ENCODE data around the gene FILIP1L. TPM values are rescaled to one million over a fixed set of nuclear protein-coding genes. Genes with fewer than 3 reads are reported as not detected.
"Not testable (repeated sequence)": the region's sequence is repeated elsewhere in the genome, so short reads cannot be mapped to it uniquely, and the experiment has no call there.

Gene FILIP1L
- total and polyA plus RNA-seq, 2 donors: 75.1 to 103 TPM

GRCh38 chr3:100100425-100100824 is 13.9 kb downstream of the FILIP1L start:
- Histone ChIP-seq H3K36me3 (ENCODE audit: insufficient read depth) (no peaks in the 10 kb centered on the region), H3K27ac (ENCODE audit: low read depth) (no peak overlapping the region), H3K4me3 (ENCODE audit: low read depth, low read length) (no peak overlapping the region), H3K4me1 (ENCODE audit: insufficient read depth) (no peaks in the 10 kb centered on the region)
- WGBS: 98% methylated on average over 2 of the region's 2 CpGs
- no peak for DNase-seq (ENCODE audit: extremely low spot score)

- H3K27ac ChIP-seq (ENCODE audit: low read depth): no peak overlapping the region
- H3K4me1 ChIP-seq (ENCODE audit: insufficient read depth): no peaks in the 10 kb centered on the region
Measured at GRCh38 chr3:100099621-100100020, 14.7 kb downstream of the FILIP1L start.

GRCh38 chr3:100098784-100099070 is 15.6 kb downstream of the FILIP1L start:
- DNase-seq (ENCODE audit: extremely low spot score): no peak

More at GRCh38 chr3:100099621-100100020, 14.7 kb downstream of the FILIP1L start:
- DNase-seq (ENCODE audit: extremely low spot score): no peak
- H3K36me3 ChIP-seq (ENCODE audit: insufficient read depth): no peaks in the 10 kb centered on the region
- H3K4me3 ChIP-seq (ENCODE audit: low read depth, low read length): no peak overlapping the region
- 62% methylated on average over 2 of the region's 2 CpGs for WGBS

GRCh38 chr3:100097919-100098783 is 16.1 kb downstream of the FILIP1L start:
- DNase-seq (ENCODE audit: extremely low spot score): no peak
- Histone ChIP-seq H3K36me3 (ENCODE audit: insufficient read depth) (no peaks in the 10 kb centered on the region), H3K27ac (ENCODE audit: low read depth) (peak overlapping the region; percentile 10), H3K4me3 (ENCODE audit: low read depth, low read length) (no peak overlapping the region), H3K4me1 (ENCODE audit: insufficient read depth) (no peaks in the 10 kb centered on the region)
- 49% methylated on average over 6 of the region's 6 CpGs for WGBS

More at GRCh38 chr3:100098784-100099070, 15.6 kb downstream of the FILIP1L start:
- Histone ChIP-seq H3K27ac (ENCODE audit: low read depth) (no peak overlapping the region), H3K36me3 (ENCODE audit: insufficient read depth) (no peaks in the 10 kb centered on the region), H3K4me3 (ENCODE audit: low read depth, low read length) (no peak overlapping the region), H3K4me1 (ENCODE audit: insufficient read depth) (no peaks in the 10 kb centered on the region)

GRCh38 chr3:100096866-100097265 is 17.4 kb downstream of the FILIP1L start:
- DNase-seq (ENCODE audit: extremely low spot score): no peak
- H3K4me3 ChIP-seq (ENCODE audit: low read depth, low read length): no peak overlapping the region
- no peaks in the 10 kb centered on the region for H3K36me3 ChIP-seq (ENCODE audit: insufficient read depth)
- 90% methylated on average over 2 of the region's 2 CpGs for WGBS
- H3K4me1 ChIP-seq (ENCODE audit: insufficient read depth): no peaks in the 10 kb centered on the region
- no peak overlapping the region for H3K27ac ChIP-seq (ENCODE audit: low read depth)

GRCh38 chr3:100096286-100096685 is 18.0 kb downstream of the FILIP1L start:
- not testable (repeated sequence) for H3K4me1 ChIP-seq (ENCODE audit: insufficient read depth); DNase-seq (ENCODE audit: extremely low spot score); H3K27ac ChIP-seq (ENCODE audit: low read depth); H3K36me3 ChIP-seq (ENCODE audit: insufficient read depth); H3K4me3 ChIP-seq (ENCODE audit: low read depth, low read length)
- WGBS: 97% methylated on average over 1 of the region's 1 CpG

GRCh38 chr3:100093831-100094230 is 20.5 kb downstream of the FILIP1L start:
- H3K27ac ChIP-seq (ENCODE audit: low read depth): no peak overlapping the region
- no peak overlapping the region for H3K4me3 ChIP-seq (ENCODE audit: low read depth, low read length)
- H3K4me1 ChIP-seq (ENCODE audit: insufficient read depth): no peaks in the 10 kb centered on the region
- WGBS: 99% methylated on average over 1 of the region's 1 CpG
- no peaks in the 10 kb centered on the region for H3K36me3 ChIP-seq (ENCODE audit: insufficient read depth)
- DNase-seq (ENCODE audit: extremely low spot score): no peak

GRCh38 chr3:100090669-100091005 is 23.7 kb downstream of the FILIP1L start:
- no peak for DNase-seq (ENCODE audit: extremely low spot score)
- Histone ChIP-seq H3K4me3 (ENCODE audit: low read depth, low read length) (no peak overlapping the region), H3K4me1 (ENCODE audit: insufficient read depth) (no peaks in the 10 kb centered on the region), H3K36me3 (ENCODE audit: insufficient read depth) (no peaks in the 10 kb centered on the region), H3K27ac (ENCODE audit: low read depth) (no peak overlapping the region)

- no peak overlapping the region for H3K4me3 ChIP-seq (ENCODE audit: low read depth, low read length)
- no peaks in the 10 kb centered on the region for H3K4me1 ChIP-seq (ENCODE audit: insufficient read depth)
- WGBS: 76% methylated on average over 7 of the region's 7 CpGs
- H3K27ac ChIP-seq (ENCODE audit: low read depth): no peak overlapping the region
- no peaks in the 10 kb centered on the region for H3K36me3 ChIP-seq (ENCODE audit: insufficient read depth)
- no peak for DNase-seq (ENCODE audit: extremely low spot score)
Measured at GRCh38 chr3:100089812-100090668, 24.3 kb downstream of the FILIP1L start.

GRCh38 chr3:100088735-100089368 is 25.4 kb downstream of the FILIP1L start:
- Histone ChIP-seq H3K4me1 (ENCODE audit: insufficient read depth) (no peaks in the 10 kb centered on the region), H3K4me3 (ENCODE audit: low read depth, low read length) (no peak overlapping the region), H3K36me3 (ENCODE audit: insufficient read depth) (no peaks in the 10 kb centered on the region), H3K27ac (ENCODE audit: low read depth) (no peak overlapping the region)
- WGBS: 68% methylated on average over 2 of the region's 2 CpGs
- no peak for DNase-seq (ENCODE audit: extremely low spot score)

GRCh38 chr3:100087198-100087597 is 27.1 kb downstream of the FILIP1L start:
- Histone ChIP-seq H3K4me3 (ENCODE audit: low read depth, low read length) (no peak overlapping the region), H3K36me3 (ENCODE audit: insufficient read depth) (no peaks in the 10 kb centered on the region), H3K4me1 (ENCODE audit: insufficient read depth) (no peaks in the 10 kb centered on the region), H3K27ac (ENCODE audit: low read depth) (peak overlapping the region; percentile 0)
- no peak for DNase-seq (ENCODE audit: extremely low spot score)

- H3K36me3 ChIP-seq (ENCODE audit: insufficient read depth): no peaks in the 10 kb centered on the region
- H3K4me3 ChIP-seq (ENCODE audit: low read depth, low read length): no peak overlapping the region
- no peak overlapping the region for H3K27ac ChIP-seq (ENCODE audit: low read depth)
- H3K4me1 ChIP-seq (ENCODE audit: insufficient read depth): no peaks in the 10 kb centered on the region
- no peak for DNase-seq (ENCODE audit: extremely low spot score)
- WGBS: 52% methylated on average over 1 of the region's 1 CpG
Measured at GRCh38 chr3:100086401-100086800, 27.9 kb downstream of the FILIP1L start.

- 82% methylated on average over 7 of the region's 7 CpGs for WGBS
- DNase-seq (ENCODE audit: extremely low spot score): no peak
- H3K27ac ChIP-seq (ENCODE audit: low read depth): no peak overlapping the region
Measured at GRCh38 chr3:100084100-100084806, 30.0 kb downstream of the FILIP1L start.

More at GRCh38 chr3:100084100-100084806, 30.0 kb downstream of the FILIP1L start:
- Histone ChIP-seq H3K4me3 (ENCODE audit: low read depth, low read length) (no peak overlapping the region), H3K36me3 (ENCODE audit: insufficient read depth) (no peaks in the 10 kb centered on the region), H3K4me1 (ENCODE audit: insufficient read depth) (no peaks in the 10 kb centered on the region)

All from urinary bladder (tissue), 4 donors.